HEK293T (cell line): ENCODE results near the gene PIAS4.

ENCODE experiments used
- ARNT ChIP-seq: fragments of 450-650 bp; IDR thresholded peaks from 2 replicates; pipeline ENCODE4 v1.6.1; 2017; ENCODE audit warnings: mild to moderate bottlenecking
- BHLHE40 ChIP-seq: fragments of 450-650 bp; IDR thresholded peaks from 2 replicates; pipeline ENCODE4 v1.6.1; 2016; ENCODE audit warnings: mild to moderate bottlenecking, moderate library complexity, borderline replicate concordance
- FOXA1 ChIP-seq: fragments of 450-650 bp; IDR thresholded peaks from 2 replicates; pipeline ENCODE4 v1.6.1; 2016; ENCODE audit warnings: mild to moderate bottlenecking
- FOXM1 ChIP-seq: fragments of 450-650 bp; IDR thresholded peaks from 2 replicates; pipeline ENCODE4 v1.6.1; 2017; ENCODE audit warnings: mild to moderate bottlenecking, borderline replicate concordance
- TARDBP ChIP-seq: fragments of 450-650 bp; IDR thresholded peaks from 2 replicates; pipeline ENCODE4 v1.6.1; 2016
- ZNF384 ChIP-seq: fragments of 450-650 bp; IDR thresholded peaks from 2 replicates; pipeline ENCODE4 v1.6.1; 2016

DNA sequence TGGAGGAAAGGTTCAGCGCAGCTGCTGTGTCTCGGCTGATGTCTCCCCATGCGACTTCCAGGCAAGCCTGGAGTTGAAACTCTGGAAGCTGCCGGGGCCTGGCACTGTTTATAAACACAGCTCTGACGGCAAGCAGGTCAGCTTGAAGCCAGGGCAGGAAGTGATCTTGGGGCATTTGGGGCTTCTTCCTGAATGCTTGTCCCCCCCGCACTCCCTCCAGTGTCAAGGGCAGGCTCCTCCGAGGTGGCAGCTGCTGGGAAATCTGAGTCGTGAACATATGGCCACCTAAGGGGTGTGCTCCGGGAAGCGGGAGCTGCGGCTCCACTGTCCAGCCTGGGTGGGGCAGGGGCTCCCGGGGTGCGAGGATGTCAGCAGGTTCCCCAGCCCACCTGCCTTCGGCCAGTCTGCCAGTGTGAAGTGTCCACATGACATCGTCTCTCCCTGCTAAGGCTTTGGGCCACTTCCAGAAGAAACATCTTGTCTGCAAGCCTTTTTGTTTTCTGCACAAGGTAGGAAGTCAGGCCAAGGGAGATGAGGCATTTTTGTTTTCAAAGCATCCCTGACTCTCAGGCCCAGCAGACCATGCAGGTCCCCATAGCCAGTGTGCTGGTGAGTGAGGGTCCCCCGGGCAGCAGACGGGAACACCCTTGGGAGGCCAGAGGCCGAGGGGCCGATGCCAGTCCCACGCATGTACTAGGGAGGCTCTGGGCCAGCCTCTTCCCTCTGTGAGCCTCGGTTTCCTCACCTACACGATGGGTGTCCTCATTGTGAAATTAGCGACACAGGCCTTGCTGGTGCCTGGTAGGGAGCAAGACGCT is 2.7 kb downstream of the PIAS4 start:
- TF ChIP-seq FOXM1 = no peak
- no peak for TF ChIP-seq BHLHE40
- TF ChIP-seq TARDBP = no peak
- no peak for TF ChIP-seq ZNF384
- no peak for TF ChIP-seq FOXA1
- no peak for TF ChIP-seq ARNT
